Uterus (tissue), 4 donors: ENCODE measurements around the gene SEC24D. TPM values are rescaled to one million over a fixed set of nuclear protein-coding genes. Genes with fewer than 3 reads are reported as not detected.

Source experiments
- DNase-seq, 2 donors: peaks; one replicate each; pipeline ENCODE4 v3.0.0-alpha.2; 2019 to 2020
- H3K27ac ChIP-seq, 2 donors: fragments of 200-600 bp; sonication (generic); 1 replicate in 1 of 2; 2 replicates in 1 of 2; pipeline ENCODE4 v1.5.1; 2016 to 2018
- H3K27me3 ChIP-seq, 2 donors: fragments of 200-600 bp; sonication (generic); one replicate each; pipeline ENCODE4 v1.5.1; 2018 to 2019; ENCODE audit warnings: control low read depth in 1 of 2
- H3K36me3 ChIP-seq, 2 donors: fragments of 200-600 bp; sonication (generic); one replicate each; pipeline ENCODE4 v1.5.1; 2019; ENCODE audit warnings: control low read depth in 1 of 2
- H3K4me1 ChIP-seq, 2 donors: fragments of 200-600 bp; sonication (generic); one replicate each; pipeline ENCODE4 v1.5.1; 2018 to 2019; ENCODE audit warnings: control low read depth in 1 of 2
- H3K4me3 ChIP-seq, 2 donors: fragments of 200-600 bp; sonication (generic); 1 replicate in 1 of 2; 2 replicates in 1 of 2; pipeline ENCODE4 v1.5.1; 2018 to 2019; ENCODE audit warnings: mild to moderate bottlenecking in 1 of 2
- H3K9me3 ChIP-seq, 2 donors: fragments of 200-600 bp; sonication (generic); one replicate each; pipeline ENCODE4 v1.5.1; 2019; ENCODE audit warnings: control low read depth in 1 of 2
- CTCF ChIP-seq, 4 experiments: fragments of 200-600 bp in 2 of 4; fragments of 450-650 bp in 2 of 4; sonication (generic) in 2 of 4; IDR thresholded peaks; one replicate each; pipeline ENCODE4 v1.5.1; 2016 to 2019; ENCODE audit warnings: antibody characterized with exemption in 4 of 4, mild to moderate bottlenecking in 2 of 4, moderate library complexity in 1 of 4
- POLR2A ChIP-seq, 2 donors: fragments of 450-650 bp; IDR thresholded peaks; one replicate each; pipeline ENCODE4 v1.6.1; 2016; ENCODE audit warnings: antibody characterized with exemption in 2 of 2, mild to moderate bottlenecking in 1 of 2, moderate library complexity in 1 of 2
- intact Hi-C: fragments of 100-400 bp; cut with DNase I; formaldehyde crosslinking; loops from one replicate; pipeline ENCODE4 v1.15.1; 2023; ENCODE audit warnings: low total_unique reads
- total RNA-seq, 4 donors: library from RNA; depleted of rRNA in 3 of 4; stranded (reverse); fragments of >200 nt in 3 of 4; gene quantifications; one replicate each; pipeline versions ENCODE4 v1.1.0 to v1.2.4, GENCODE V29; 2014 to 2023
- donor health status: DM: yes; HTN: yes; CAD: no.

The SEC24D gene
- total RNA-seq, 4 donors from 2014 or later: 26.1 to 107 (median 61.0) TPM

GRCh38 chr4:118760092-118760491 lies 75.8 kb downstream of the SEC24D start:
- no peaks in the 10 kb centered on the region for H3K27me3 ChIP-seq
- intact Hi-C loops: loop anchor here (10.0 kb wide), 1 partner anchor 125 kb away; the partner anchor contains the start of gene SYNPO2
- TF ChIP-seq POLR2A (IDR thresholded peaks at IDR 0.05): no peak
- no peak for TF ChIP-seq CTCF (IDR thresholded peaks at IDR 0.05)
- no peak overlapping the region for H3K4me3 ChIP-seq
- peaks cover 17 to 29% of the 10 kb centered on the region in 2 donors for H3K4me1 ChIP-seq
- DNase-seq: no peak
- H3K36me3 ChIP-seq: no peaks in the 10 kb centered on the region
- H3K9me3 ChIP-seq: no peaks in the 10 kb centered on the region
- peak overlapping the region; percentile 86 to 97 for H3K27ac ChIP-seq

- intact Hi-C loops: no loop called here
- no peak for DNase-seq
- Histone ChIP-seq H3K4me1 (peaks cover 17 to 24% of the 10 kb centered on the region in 2 donors), H3K9me3 (no peaks in the 10 kb centered on the region), H3K36me3 (no peaks in the 10 kb centered on the region), H3K4me3 (no peak overlapping the region), H3K27ac (peak overlapping the region; percentile 86 to 97), H3K27me3 (no peaks in the 10 kb centered on the region)
- TF ChIP-seq CTCF (IDR thresholded peaks at IDR 0.05): no peak
These were observed 76.4 kb downstream of the SEC24D start for GRCh38 chr4:118759481-118759880.

GRCh38 chr4:118758293-118758692 lies 77.6 kb downstream of the SEC24D start:
- no peak overlapping the region for H3K4me3 ChIP-seq
- H3K27ac ChIP-seq: peak overlapping the region; percentile 86 to 97
- intact Hi-C loops: no loop called here
- DNase-seq: no peak
- H3K36me3 ChIP-seq: no peaks in the 10 kb centered on the region
- H3K4me1 ChIP-seq: peaks cover 17 to 23% of the 10 kb centered on the region in 2 donors
- H3K27me3 ChIP-seq: no peaks in the 10 kb centered on the region
- TF ChIP-seq POLR2A (IDR thresholded peaks at IDR 0.05) (no peak), CTCF (IDR thresholded peaks at IDR 0.05) (no peak)
- no peaks in the 10 kb centered on the region for H3K9me3 ChIP-seq

- Histone ChIP-seq H3K27ac (peak overlapping the region; percentile 86 to 97), H3K4me1 (peaks cover 17 to 18% of the 10 kb centered on the region in 2 donors), H3K27me3 (no peaks in the 10 kb centered on the region), H3K9me3 (no peaks in the 10 kb centered on the region), H3K4me3 (no peak overlapping the region), H3K36me3 (no peaks in the 10 kb centered on the region)
- TF ChIP-seq CTCF (IDR thresholded peaks at IDR 0.05) (no peak), POLR2A (IDR thresholded peaks at IDR 0.05) (no peak)
- intact Hi-C loops: no loop called here
- no peak for DNase-seq
These were observed 78.1 kb downstream of the SEC24D start for GRCh38 chr4:118757761-118758251.

GRCh38 chr4:118756958-118757357 lies 79.0 kb downstream of the SEC24D start:
- H3K4me1 ChIP-seq: peaks cover 17% of the 10 kb centered on the region in 2 donors
- DNase-seq: no peak
- no peaks in the 10 kb centered on the region for H3K36me3 ChIP-seq
- no peak overlapping the region for H3K4me3 ChIP-seq
- no peak for TF ChIP-seq POLR2A (IDR thresholded peaks at IDR 0.05)
- TF ChIP-seq CTCF (IDR thresholded peaks at IDR 0.05): no peak
- no peaks in the 10 kb centered on the region for H3K9me3 ChIP-seq
- intact Hi-C loops: no loop called here
- H3K27me3 ChIP-seq: no peaks in the 10 kb centered on the region
- peak overlapping the region; percentile 86 to 97 for H3K27ac ChIP-seq
